Kidney epithelial cell (primary cell): ENCODE results near the gene SMARCD3. TPM values are rescaled to one million over a fixed set of nuclear protein-coding genes. Genes with fewer than 3 reads are reported as not detected.

Source experiments
- DNase-seq: peaks from one replicate; pipeline ENCODE4 v3.0.0-alpha.2; 2010; ENCODE audit warnings: low read depth
- H3K27me3 ChIP-seq: 2 replicates; pipeline ENCODE4 v1.6.0; 2011; ENCODE audit warnings: low read length; ENCODE audit not compliant: control insufficient read depth, insufficient read depth
- H3K36me3 ChIP-seq: 2 replicates; pipeline ENCODE4 v1.5.1; 2011; ENCODE audit warnings: low read length; ENCODE audit not compliant: control insufficient read depth, insufficient read depth
- H3K4me3 ChIP-seq: 2 replicates; pipeline ENCODE4 v1.5.1; 2011; ENCODE audit warnings: low read depth, mild to moderate bottlenecking, control low read depth, low read length
- CTCF ChIP-seq: IDR thresholded peaks from 2 replicates; pipeline ENCODE4 v1.5.1; 2011; ENCODE audit warnings: mild to moderate bottlenecking, moderate library complexity, low read length, control low read depth, inconsistent platforms; ENCODE audit not compliant: insufficient read depth, poor library complexity, severe bottlenecking
- total RNA-seq: library from RNA; depleted of rRNA; stranded (reverse); fragments of >200 nt; gene quantifications from 2 replicates; pipeline ENCODE4 v1.2.3, GENCODE V29; 2015

Gene SMARCD3
- total RNA-seq, 1 donor from 2014 or later: 28.7 TPM

- no peak for TF ChIP-seq CTCF
- DNase-seq: no peak
- no peaks in the 10 kb centered on the region for H3K36me3 ChIP-seq
- H3K4me3 ChIP-seq: no peak overlapping the region
- H3K27me3 ChIP-seq: peaks cover 17% of the 10 kb centered on the region
These were observed 25.9 kb upstream of the SMARCD3 start for GRCh38 chr7:151274396-151274795.

GRCh38 chr7:151273651-151274390, 25.3 kb upstream of the SMARCD3 start:
- no peaks in the 10 kb centered on the region for H3K36me3 ChIP-seq
- no peak for DNase-seq
- H3K4me3 ChIP-seq: no peak overlapping the region
- TF ChIP-seq CTCF: no peak
- H3K27me3 ChIP-seq: peaks cover 13% of the 10 kb centered on the region

- no peaks in the 10 kb centered on the region for H3K36me3 ChIP-seq
- TF ChIP-seq CTCF: no peak
- DNase-seq: no peak
- peaks cover 13% of the 10 kb centered on the region for H3K27me3 ChIP-seq
- no peak overlapping the region for H3K4me3 ChIP-seq
These were observed 24.4 kb upstream of the SMARCD3 start for GRCh38 chr7:151272877-151273276.

GRCh38 chr7:151272405-151272804, 23.9 kb upstream of the SMARCD3 start:
- TF ChIP-seq CTCF: no peak

GRCh38 chr7:151271699-151272355, 23.3 kb upstream of the SMARCD3 start:
- no peak for TF ChIP-seq CTCF
- DNase-seq: no peak
- no peak overlapping the region for H3K4me3 ChIP-seq
- H3K36me3 ChIP-seq: no peaks in the 10 kb centered on the region
- peaks cover 6% of the 10 kb centered on the region for H3K27me3 ChIP-seq

More at GRCh38 chr7:151272405-151272804, 23.9 kb upstream of the SMARCD3 start:
- no peaks in the 10 kb centered on the region for H3K36me3 ChIP-seq
- no peak for DNase-seq
- peaks cover 9% of the 10 kb centered on the region for H3K27me3 ChIP-seq
- no peak overlapping the region for H3K4me3 ChIP-seq
